RWPE1 (cell line): ENCODE results near the gene IFNW1.

Source experiments
- CTCF ChIA-PET: fragments of 350-600 bp; sonication (Branson Sonifier 250); formaldehyde crosslinking; extraction: SDS; loops from one replicate; lab custom pipeline; 2021; lab: Yijun Ruan, JAX
- POLR2A ChIA-PET: fragments of 400-600 bp; formaldehyde crosslinking; extraction: SDS; loops from one replicate; lab custom pipeline; 2020; ENCODE audit warnings: antibody characterized with exemption; ENCODE audit not compliant: low non-redundant PET; lab: Yijun Ruan, JAX
- DNase-seq: peaks from one replicate; pipeline ENCODE4 v3.0.0; 2012; ENCODE audit warnings: low spot score
- H3K27ac ChIP-seq: fragments of 450-650 bp; 2 replicates; pipeline ENCODE4 v1.5.1; 2017
- TF ChIP-seq, protein P1 (sequence below): fragments of 450-650 bp; conservative IDR thresholded peaks from 2 replicates; pipeline ENCODE4 v1.5.1; 2017; ENCODE audit warnings: low read depth, mild to moderate bottlenecking

Gene IFNW1

DNA sequence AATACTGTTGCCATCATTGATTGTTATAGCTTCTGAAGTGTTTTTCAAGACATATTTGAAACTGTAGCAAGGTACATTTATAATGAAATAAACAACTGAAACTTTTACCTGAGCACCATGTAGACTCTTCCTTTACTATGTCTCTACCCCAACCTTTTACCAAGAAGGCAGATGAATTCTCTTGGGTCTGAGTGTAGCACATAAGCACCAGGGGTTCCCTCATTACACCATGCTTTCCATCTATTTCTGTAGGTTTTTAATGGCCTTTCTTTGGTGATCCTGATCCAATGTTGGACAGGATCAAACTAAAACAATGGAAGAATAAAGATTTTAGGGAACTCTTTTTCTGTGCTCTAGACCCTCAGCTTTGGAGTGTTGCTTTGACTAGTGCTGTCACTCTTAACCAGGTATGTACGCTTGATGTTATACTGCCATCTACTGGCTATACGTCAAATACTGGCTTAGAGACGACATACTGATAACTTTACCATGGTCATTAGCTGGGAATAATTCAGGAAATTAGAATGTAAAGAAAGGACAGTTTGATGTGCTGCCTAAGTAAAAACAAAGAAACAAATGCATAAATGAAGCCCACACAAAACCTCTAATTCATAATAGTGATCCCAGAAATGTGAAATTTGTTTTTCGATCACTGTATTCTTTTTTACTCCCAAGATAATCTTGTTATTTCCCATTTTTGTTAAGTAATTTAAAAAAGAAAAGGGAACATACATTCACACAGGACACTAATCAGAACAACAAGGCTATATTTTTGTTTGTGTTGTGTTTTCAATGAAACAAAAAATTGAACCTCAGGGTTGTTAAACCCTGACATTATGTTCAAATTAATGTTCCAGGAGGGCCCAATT is 30.7 kb downstream of the IFNW1 start:
- DNase-seq, result peak; percentile 57
- CTCF ChIA-PET, result interaction anchor here (0.5 to 1.3 kb wide), 33 partner anchors 7 to 1520 kb away, joined by 3 to 7 read pairs (median 3); partner anchors contain the start of gene FOCAD

DNA sequence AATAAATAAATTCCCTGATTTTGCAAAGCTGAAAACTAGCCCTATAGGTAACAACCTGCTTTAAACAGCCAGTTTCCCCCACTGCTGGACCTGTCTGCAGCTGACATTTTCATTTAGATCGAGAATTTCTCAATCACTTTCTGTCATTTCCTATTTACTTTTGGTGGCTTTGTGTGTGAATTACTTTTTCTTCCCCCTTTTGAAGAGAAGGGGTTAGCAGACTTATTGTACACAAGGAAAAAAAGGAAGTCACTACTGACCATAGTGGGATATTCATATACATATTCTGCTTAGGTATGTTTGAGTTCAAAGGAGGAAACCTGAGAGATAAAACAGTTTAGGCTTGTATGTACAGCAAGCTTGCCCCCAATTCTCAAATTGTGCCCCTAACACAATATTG is 36.8 kb downstream of the IFNW1 start:
- DNase-seq, result no peak
- ChIA-PET POLR2A (no interaction called here), CTCF (interaction anchor here (0.6 to 1.2 kb wide), 6 partner anchors 9 to 1193 kb away, joined by 3 to 5 read pairs (median 3); no protein-coding TSS in a partner anchor)
- no peak overlapping the region for H3K27ac ChIP-seq
- TF ChIP-seq, protein P1, sequence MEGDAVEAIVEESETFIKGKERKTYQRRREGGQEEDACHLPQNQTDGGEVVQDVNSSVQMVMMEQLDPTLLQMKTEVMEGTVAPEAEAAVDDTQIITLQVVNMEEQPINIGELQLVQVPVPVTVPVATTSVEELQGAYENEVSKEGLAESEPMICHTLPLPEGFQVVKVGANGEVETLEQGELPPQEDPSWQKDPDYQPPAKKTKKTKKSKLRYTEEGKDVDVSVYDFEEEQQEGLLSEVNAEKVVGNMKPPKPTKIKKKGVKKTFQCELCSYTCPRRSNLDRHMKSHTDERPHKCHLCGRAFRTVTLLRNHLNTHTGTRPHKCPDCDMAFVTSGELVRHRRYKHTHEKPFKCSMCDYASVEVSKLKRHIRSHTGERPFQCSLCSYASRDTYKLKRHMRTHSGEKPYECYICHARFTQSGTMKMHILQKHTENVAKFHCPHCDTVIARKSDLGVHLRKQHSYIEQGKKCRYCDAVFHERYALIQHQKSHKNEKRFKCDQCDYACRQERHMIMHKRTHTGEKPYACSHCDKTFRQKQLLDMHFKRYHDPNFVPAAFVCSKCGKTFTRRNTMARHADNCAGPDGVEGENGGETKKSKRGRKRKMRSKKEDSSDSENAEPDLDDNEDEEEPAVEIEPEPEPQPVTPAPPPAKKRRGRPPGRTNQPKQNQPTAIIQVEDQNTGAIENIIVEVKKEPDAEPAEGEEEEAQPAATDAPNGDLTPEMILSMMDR, result no peak

More for the DNA sequence above, 30.7 kb downstream of the IFNW1 start:
- no peak overlapping the region for H3K27ac ChIP-seq
- TF ChIP-seq, protein P1, result peak; percentile 96
- POLR2A ChIA-PET, result no interaction called here

DNA sequence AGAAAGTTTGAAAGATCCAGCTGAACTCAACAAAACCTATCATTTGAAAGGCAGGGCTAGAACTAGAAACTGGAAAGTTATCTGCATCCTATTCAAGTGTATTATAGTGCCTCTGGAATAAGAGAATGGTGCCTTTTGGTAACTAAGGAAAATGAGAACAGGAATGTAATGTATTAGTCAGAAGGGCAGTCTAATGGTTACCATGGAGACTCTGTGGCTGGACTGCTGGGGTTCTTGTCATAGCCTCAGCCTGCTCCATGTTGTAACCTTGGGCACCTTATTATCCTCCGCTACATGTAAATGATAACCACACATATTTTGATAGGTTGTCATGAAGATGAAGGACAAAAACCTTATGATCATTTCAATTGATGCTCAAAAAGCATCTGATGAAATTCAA is 39.3 kb downstream of the IFNW1 start:
- DNase-seq, result no peak
- TF ChIP-seq, protein P1, result no peak
- POLR2A ChIA-PET, result no interaction called here
- CTCF ChIA-PET, result interaction anchor here (1.9 kb wide), 1 partner anchor 9 kb away, joined by 7 read pairs; no protein-coding TSS in a partner anchor
- no peak overlapping the region for H3K27ac ChIP-seq

DNA sequence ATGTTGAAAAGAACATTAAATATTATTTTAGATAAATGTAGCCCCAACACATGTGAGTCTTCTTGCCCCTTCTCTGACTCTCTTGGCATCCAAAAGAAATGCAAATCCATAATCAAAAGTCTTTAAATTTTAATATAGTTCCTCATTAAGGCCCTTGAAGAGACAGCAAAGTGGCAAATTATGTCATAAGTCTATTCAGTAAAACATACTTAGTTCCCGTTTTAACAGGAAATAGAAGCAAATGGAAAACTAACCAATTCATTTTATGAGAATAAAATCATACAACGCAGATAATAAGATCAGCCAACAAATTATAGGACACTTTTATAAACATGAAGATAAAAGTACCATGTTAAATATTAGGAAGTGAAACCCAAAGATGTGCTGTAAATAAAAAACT is 43.8 kb downstream of the IFNW1 start:
- POLR2A ChIA-PET, result no interaction called here
- DNase-seq, result no peak

DNA sequence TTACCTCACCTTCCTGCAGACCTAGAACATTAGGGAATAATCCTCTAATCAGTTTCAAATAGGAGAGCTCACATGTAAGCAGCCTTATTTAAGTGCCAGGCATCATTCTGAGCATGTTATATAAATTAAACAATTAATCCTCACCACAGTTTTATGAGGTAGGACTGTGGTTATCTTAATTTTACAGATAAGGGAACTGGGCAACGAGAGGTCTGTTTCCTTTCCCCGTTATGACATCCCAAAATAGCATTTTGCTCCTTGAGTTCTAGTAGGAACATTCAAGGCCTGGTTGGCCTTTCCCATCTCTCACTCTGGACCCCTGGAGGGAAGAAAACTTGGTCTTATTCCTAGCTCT is 44.8 kb downstream of the IFNW1 start:
- no peak for DNase-seq
- ChIA-PET CTCF (no interaction called here), POLR2A (no interaction called here)
- H3K27ac ChIP-seq, result no peak overlapping the region
- TF ChIP-seq, protein P1, result no peak

More for the DNA sequence above, 43.8 kb downstream of the IFNW1 start:
- TF ChIP-seq, protein P1, result no peak
- no peak overlapping the region for H3K27ac ChIP-seq
- CTCF ChIA-PET, result no interaction called here

DNA sequence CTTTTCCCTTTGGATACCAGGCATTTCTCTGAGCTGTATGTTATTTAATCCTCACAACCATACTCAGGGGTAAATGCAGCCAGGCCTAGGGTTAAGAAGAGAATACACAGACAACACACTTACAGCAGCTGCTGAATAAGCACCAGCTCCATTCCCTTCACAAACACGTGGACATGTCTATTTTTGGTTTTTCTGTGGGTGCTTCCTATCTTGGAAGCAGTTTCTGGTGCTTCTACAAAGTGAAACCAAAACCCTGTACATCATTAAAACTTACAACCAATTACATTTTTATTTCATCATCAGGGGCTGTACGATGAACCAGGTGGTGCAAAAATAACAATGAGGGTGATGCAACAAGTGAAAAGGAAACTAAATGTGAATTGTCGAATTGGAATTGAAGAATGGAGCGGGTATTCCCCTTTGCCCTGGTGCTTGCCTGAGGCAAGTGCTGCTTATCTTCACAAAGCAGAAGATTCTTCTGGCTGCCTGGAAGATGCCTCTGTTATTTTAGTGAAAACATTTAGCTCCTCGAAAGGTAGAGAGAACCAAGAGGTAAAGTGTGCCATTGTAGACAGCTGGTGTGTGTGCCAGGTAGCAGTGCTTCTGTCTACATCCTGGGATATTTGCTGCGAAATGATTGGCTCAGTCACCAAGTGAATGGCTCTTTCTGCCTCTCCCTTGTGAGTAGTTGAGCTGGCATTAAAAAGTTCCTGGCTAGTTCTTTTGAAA is 45.3 kb downstream of the IFNW1 start:
- H3K27ac ChIP-seq, result no peak overlapping the region
- DNase-seq, result peak; percentile 65
- CTCF ChIA-PET, result interaction anchor here (0.6 kb wide), 1 partner anchor 9 kb away, joined by 3 read pairs; no protein-coding TSS in a partner anchor
- POLR2A ChIA-PET, result no interaction called here
- TF ChIP-seq, protein P1, result no peak
